H9 (cell line): Measurements from ENCODE around the gene MRPS26. TPM values are rescaled to one million over a fixed set of nuclear protein-coding genes. Genes with fewer than 3 reads are reported as not detected.

ENCODE experiments used
- DNase-seq: peaks from one replicate; pipeline ENCODE4 v3.0.0-alpha.2; 2017
- H2AFZ ChIP-seq: one replicate; pipeline ENCODE4 v1.6.1; 2013; ENCODE audit warnings: mild to moderate bottlenecking, low read length, control low read depth, moderate library complexity
- H2AK5ac ChIP-seq: 2 replicates; pipeline ENCODE4 v1.6.1; 2013; ENCODE audit warnings: low read length, control low read depth, mixed read lengths; ENCODE audit not compliant: insufficient read length
- H2BK120ac ChIP-seq: one replicate; pipeline ENCODE4 v1.6.1; 2013; ENCODE audit warnings: low read depth, mild to moderate bottlenecking, low read length, control low read depth, inconsistent platforms; ENCODE audit not compliant: poor library complexity, severe bottlenecking
- H2BK12ac ChIP-seq: 2 replicates; pipeline ENCODE4 v1.6.1; 2013; ENCODE audit warnings: low read length, control low read depth, mixed read lengths, low read depth; ENCODE audit not compliant: insufficient read length
- H2BK15ac ChIP-seq: 2 replicates; pipeline ENCODE4 v1.6.1; 2013; ENCODE audit warnings: low read depth, low read length, control low read depth
- H2BK20ac ChIP-seq: one replicate; pipeline ENCODE4 v1.6.1; 2013; ENCODE audit warnings: low read depth, mild to moderate bottlenecking, low read length, control low read depth, inconsistent platforms; ENCODE audit not compliant: poor library complexity, severe bottlenecking
- H2BK5ac ChIP-seq: 2 replicates; pipeline ENCODE4 v1.6.1; 2013; ENCODE audit warnings: low read length, control low read depth, mixed read lengths; ENCODE audit not compliant: insufficient read length
- H3K14ac ChIP-seq: 2 replicates; pipeline ENCODE4 v1.6.1; 2013; ENCODE audit warnings: low read length, control low read depth; ENCODE audit not compliant: insufficient read depth
- H3K18ac ChIP-seq: 2 replicates; pipeline ENCODE4 v1.6.1; 2013; ENCODE audit warnings: low read depth, mild to moderate bottlenecking, mixed read lengths, low read length, control low read depth; ENCODE audit not compliant: insufficient read length
- H3K23ac ChIP-seq: 2 replicates; pipeline ENCODE4 v1.6.1; 2013; ENCODE audit warnings: low read length, control low read depth, mixed read lengths, low read depth; ENCODE audit not compliant: insufficient read length
- H3K23me2 ChIP-seq: 2 replicates; pipeline ENCODE4 v1.6.1; 2013; ENCODE audit warnings: low read depth, mild to moderate bottlenecking, mixed read lengths, low read length, control low read depth; ENCODE audit not compliant: insufficient read length, poor library complexity, severe bottlenecking
- H3K27ac ChIP-seq: 2 replicates; pipeline ENCODE4 v1.5.1; 2013; ENCODE audit warnings: low read length, control low read depth, mixed read lengths, low read depth; ENCODE audit not compliant: insufficient read length
- H3K27me3 ChIP-seq: 2 replicates; pipeline ENCODE4 v1.6.1; 2013; ENCODE audit warnings: low read length, control low read depth, inconsistent platforms; ENCODE audit not compliant: insufficient read depth
- H3K4ac ChIP-seq: 2 replicates; pipeline ENCODE4 v1.6.1; 2013; ENCODE audit warnings: low read depth, mild to moderate bottlenecking, control low read depth, inconsistent platforms, low read length, moderate library complexity
- H3K4me1 ChIP-seq: 2 replicates; pipeline ENCODE4 v1.6.1; 2013; ENCODE audit warnings: low read length, control low read depth, inconsistent platforms; ENCODE audit not compliant: insufficient read depth
- H3K4me2 ChIP-seq: 2 replicates; pipeline ENCODE4 v1.6.1; 2013; ENCODE audit warnings: low read length, control low read depth, mixed read lengths; ENCODE audit not compliant: insufficient read length, insufficient read depth
- H3K56ac ChIP-seq: 2 replicates; pipeline ENCODE4 v1.6.1; 2013; ENCODE audit warnings: low read depth, mild to moderate bottlenecking, mixed read lengths, low read length, control low read depth; ENCODE audit not compliant: insufficient read length
- H3K79me1 ChIP-seq: 2 replicates; pipeline ENCODE4 v1.6.1; 2013; ENCODE audit warnings: low read depth, mild to moderate bottlenecking, moderate library complexity, low read length, control low read depth, inconsistent platforms; ENCODE audit not compliant: insufficient read depth, poor library complexity, severe bottlenecking
- H3K79me2 ChIP-seq: 2 replicates; pipeline ENCODE4 v1.6.1; 2013; ENCODE audit warnings: low read length, control low read depth, inconsistent platforms; ENCODE audit not compliant: insufficient read depth
- H3K9ac ChIP-seq: 2 replicates; pipeline ENCODE4 v1.6.1; 2013; ENCODE audit warnings: low read length, control low read depth, mixed read lengths; ENCODE audit not compliant: insufficient read length; ENCODE audit errors: extremely low read depth
- H3K9me3 ChIP-seq: one replicate; pipeline ENCODE4 v1.6.1; 2013; ENCODE audit warnings: low read depth, low read length, inconsistent platforms; ENCODE audit not compliant: control insufficient read depth
- H3T11ph ChIP-seq: one replicate; pipeline ENCODE4 v1.6.1; 2013; ENCODE audit warnings: mild to moderate bottlenecking, low read length, control low read depth, inconsistent platforms
- H4K20me1 ChIP-seq: one replicate; pipeline ENCODE4 v1.6.1; 2013; ENCODE audit not compliant: control insufficient read depth, insufficient read length, insufficient read depth
- H4K5ac ChIP-seq: 2 replicates; pipeline ENCODE4 v1.6.1; 2013; ENCODE audit warnings: low read depth, mild to moderate bottlenecking, mixed read lengths, low read length, control low read depth; ENCODE audit not compliant: insufficient read length
- H4K8ac ChIP-seq: replicated peaks from 2 replicates; pipeline ENCODE4 v1.6.1; 2013; ENCODE audit warnings: low read length, control low read depth, mixed read lengths, low read depth; ENCODE audit not compliant: insufficient read length
- H4K91ac ChIP-seq: 2 replicates; pipeline ENCODE4 v1.6.1; 2013; ENCODE audit warnings: low read depth, mild to moderate bottlenecking, moderate library complexity, mixed read lengths, low read length, control low read depth; ENCODE audit not compliant: insufficient read length
- H3K27ac Mint-ChIP-seq, 3 experiments: 2 replicates in 2 of 3; 3 replicates in 1 of 3; pipeline ENCODE4 v1.8.0; 2020 to 2021; ENCODE audit warnings: mixed read lengths in 3 of 3, mild to moderate bottlenecking in 1 of 3, moderate library complexity in 1 of 3
- H3K27me3 Mint-ChIP-seq: 2 replicates; pipeline ENCODE4 v1.8.0; 2021; ENCODE audit warnings: low read depth, mild to moderate bottlenecking, moderate library complexity, mixed read lengths
- H3K36me3 Mint-ChIP-seq, 3 experiments: 2 replicates in 2 of 3; 3 replicates in 1 of 3; pipeline ENCODE4 v1.8.0; 2020 to 2021; ENCODE audit warnings: low read depth in 3 of 3, mixed read lengths in 3 of 3; ENCODE audit not compliant: insufficient read depth in 1 of 3
- H3K4me1 Mint-ChIP-seq, 2 experiments: 2 replicates each; pipeline ENCODE4 v1.8.0; 2020; ENCODE audit warnings: mixed read lengths in 2 of 2
- H3K4me3 Mint-ChIP-seq, 2 experiments: 2 replicates in 1 of 2; 3 replicates in 1 of 2; pipeline ENCODE4 v1.8.0; 2020 to 2021; ENCODE audit warnings: mild to moderate bottlenecking in 2 of 2, mixed read lengths in 2 of 2, moderate library complexity in 1 of 2
- H3K9me3 Mint-ChIP-seq, 2 experiments: 2 replicates in 1 of 2; 3 replicates in 1 of 2; pipeline ENCODE4 v1.8.0; 2020; ENCODE audit warnings: mild to moderate bottlenecking in 2 of 2, mixed read lengths in 2 of 2, moderate library complexity in 1 of 2
- CTCF ChIP-seq: fragments of 200-600 bp; sonication (generic); conservative IDR thresholded peaks from 3 replicates; pipeline ENCODE4 v1.8.0; 2021; ENCODE audit warnings: antibody characterized with exemption, mild to moderate bottlenecking
- WGBS: extraction: QIAGEN DNeasy Blood & Tissue Kit; methylation state at CpG from one replicate; pipeline ENCODE4 v1.1.7; 2013; ENCODE audit warnings: missing lambda C conversion rate, low lambda C conversion rate, mixed read lengths; ENCODE audit not compliant: insufficient read length; ENCODE audit errors: extremely low coverage; 5-methylcytosine and 5-hydroxymethylcytosine counted together
- total RNA-seq: library from RNA; stranded (reverse); gene quantifications from 2 replicates; pipeline ENCODE4 v1.2.1, GENCODE V29; 2021

The MRPS26 gene
- total RNA-seq, 1 experiment from 2014 or later, result 97.6 TPM

GRCh38 chr20:3021327-3021726, 24.5 kb upstream of the MRPS26 start:
- Histone ChIP-seq H2BK12ac (no peak overlapping the region), H3K79me1 (no peaks in the 10 kb centered on the region), H3K14ac (no peak overlapping the region), H4K8ac (no peak overlapping the region), H4K5ac (no peak overlapping the region), H3K27ac (no peak overlapping the region), H3K4me1 (no peaks in the 10 kb centered on the region), H3K4ac (no peak overlapping the region), H2AFZ (no peak overlapping the region), H3K27me3 (no peaks in the 10 kb centered on the region; the same call in 1 of the 2 replicates), H3K18ac (no peak overlapping the region), H2AK5ac (no peak overlapping the region), H4K91ac (no peak overlapping the region), H3T11ph (no peak overlapping the region), H2BK15ac (no peak overlapping the region), H3K9me3 (peaks cover 7% of the 10 kb centered on the region), H3K4me2 (no peak overlapping the region), H3K79me2 (no peaks in the 10 kb centered on the region), H3K9ac (no peak overlapping the region), H2BK5ac (no peak overlapping the region), H3K56ac (no peak overlapping the region), H2BK120ac (no peak overlapping the region), H4K20me1 (no peaks in the 10 kb centered on the region), H3K23ac (no peak overlapping the region), H3K23me2 (no peaks in the 10 kb centered on the region), H2BK20ac (no peak overlapping the region)
- H3K36me3 Mint-ChIP-seq, result peaks cover 37 to 86% (median 77%) of the 10 kb centered on the region in 3 experiments
- peaks cover 6 to 12% of the 10 kb centered on the region in 2 experiments for H3K9me3 Mint-ChIP-seq
- no CpG with 5 or more reads among the region's 4 CpGs for WGBS
- H3K27me3 Mint-ChIP-seq, result no peaks in the 10 kb centered on the region
- no peak for TF ChIP-seq CTCF
- no peaks in the 10 kb centered on the region for H3K4me1 Mint-ChIP-seq
- no peak for DNase-seq
- no peak overlapping the region for H3K4me3 Mint-ChIP-seq
- no peak overlapping the region for H3K27ac Mint-ChIP-seq
